ENCODE results near the gene ACIN1. TPM values are rescaled to one million over a fixed set of nuclear protein-coding genes. Genes with fewer than 3 reads are reported as not detected.

Gene ACIN1
- total and polyA plus RNA-seq, 9 of the 15 experiments (the other 6 are each of a cell fraction or from before 2014, with no cell fraction given) = 5.0 to 196 (median 129) TPM

DNA sequence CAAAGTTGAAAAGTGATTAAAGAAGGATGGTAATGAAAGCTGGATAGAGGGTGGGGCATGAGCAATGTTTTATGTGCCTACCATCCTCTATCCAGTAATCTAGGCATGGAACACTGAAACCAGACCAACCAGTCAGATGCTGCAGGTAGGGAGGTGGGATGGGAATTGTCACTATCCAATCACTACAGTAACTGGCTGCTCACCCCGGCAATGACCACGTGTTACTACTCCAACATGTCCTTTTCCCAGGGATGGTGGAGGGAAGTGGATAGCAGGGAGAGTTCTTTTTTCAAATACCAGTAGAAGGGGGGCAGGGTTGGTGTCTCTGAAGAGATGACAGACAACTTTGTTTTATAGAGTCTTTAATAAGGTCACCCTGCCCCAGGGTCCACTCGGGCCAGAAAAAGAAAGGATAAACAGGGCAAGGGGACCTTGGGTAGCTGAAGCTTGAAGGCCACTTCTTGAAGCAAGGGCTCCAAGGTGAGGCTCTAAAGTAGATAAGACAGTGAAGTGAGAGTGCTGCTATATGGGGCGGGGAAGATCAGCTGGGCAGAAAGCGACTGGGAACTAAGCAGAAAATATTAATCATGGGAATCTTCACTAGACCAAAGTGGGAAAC is 22.9 kb downstream of the ACIN1 start (continued):
- TF ChIP-seq JUN (IDR thresholded peaks at IDR 0.05; ENCODE audit: borderline replicate concordance, low read depth, low read length) (no peak), JUN (CRISPR knock-in tag; IDR thresholded peaks at IDR 0.05; ENCODE audit: borderline replicate concordance) (no peak), SPI1 (IDR thresholded peaks at IDR 0.05; ENCODE audit: borderline replicate concordance, low read depth, low read length) (no peak), NR4A1 (CRISPR knock-in tag; IDR thresholded peaks at IDR 0.05) (no peak), NR4A1 (tag; IDR thresholded peaks at IDR 0.05) (no peak), TCFL5 (CRISPR knock-in tag; conservative IDR thresholded peaks at IDR 0.05) (no peak), ESRRB (CRISPR knock-in tag; IDR thresholded peaks at IDR 0.05; ENCODE audit: borderline replicate concordance) (no peak), ILK (tag; IDR thresholded peaks at IDR 0.05; ENCODE audit: borderline replicate concordance, low read depth) (no peak), SRSF7 (optimal IDR thresholded peaks at IDR 0.05; ENCODE audit: low read depth, low read length) (no peak), MAFK (IDR thresholded peaks at IDR 0.05; ENCODE audit: low read length) (no peak), SRSF3 (IDR thresholded peaks at IDR 0.05; ENCODE audit: insufficient read depth, low read length) (no peak), ZFX (CRISPR knock-in tag; IDR thresholded peaks at IDR 0.05) (peak; percentile 28; the same call in 1 of the 2 replicates), FOSL1 (tag; conservative IDR thresholded peaks at IDR 0.05) (0 out of 2 replicates have a peak, but pooled peaks have one; percentile 12)
- TF ChIP-seq, protein P1, sequence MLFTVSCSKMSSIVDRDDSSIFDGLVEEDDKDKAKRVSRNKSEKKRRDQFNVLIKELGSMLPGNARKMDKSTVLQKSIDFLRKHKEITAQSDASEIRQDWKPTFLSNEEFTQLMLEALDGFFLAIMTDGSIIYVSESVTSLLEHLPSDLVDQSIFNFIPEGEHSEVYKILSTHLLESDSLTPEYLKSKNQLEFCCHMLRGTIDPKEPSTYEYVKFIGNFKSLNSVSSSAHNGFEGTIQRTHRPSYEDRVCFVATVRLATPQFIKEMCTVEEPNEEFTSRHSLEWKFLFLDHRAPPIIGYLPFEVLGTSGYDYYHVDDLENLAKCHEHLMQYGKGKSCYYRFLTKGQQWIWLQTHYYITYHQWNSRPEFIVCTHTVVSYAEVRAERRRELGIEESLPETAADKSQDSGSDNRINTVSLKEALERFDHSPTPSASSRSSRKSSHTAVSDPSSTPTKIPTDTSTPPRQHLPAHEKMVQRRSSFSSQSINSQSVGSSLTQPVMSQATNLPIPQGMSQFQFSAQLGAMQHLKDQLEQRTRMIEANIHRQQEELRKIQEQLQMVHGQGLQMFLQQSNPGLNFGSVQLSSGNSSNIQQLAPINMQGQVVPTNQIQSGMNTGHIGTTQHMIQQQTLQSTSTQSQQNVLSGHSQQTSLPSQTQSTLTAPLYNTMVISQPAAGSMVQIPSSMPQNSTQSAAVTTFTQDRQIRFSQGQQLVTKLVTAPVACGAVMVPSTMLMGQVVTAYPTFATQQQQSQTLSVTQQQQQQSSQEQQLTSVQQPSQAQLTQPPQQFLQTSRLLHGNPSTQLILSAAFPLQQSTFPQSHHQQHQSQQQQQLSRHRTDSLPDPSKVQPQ (CRISPR knock-in tag; IDR thresholded peaks at IDR 0.05; ENCODE audit: borderline replicate concordance) = no peak
- TF ChIP-seq, protein P2, sequence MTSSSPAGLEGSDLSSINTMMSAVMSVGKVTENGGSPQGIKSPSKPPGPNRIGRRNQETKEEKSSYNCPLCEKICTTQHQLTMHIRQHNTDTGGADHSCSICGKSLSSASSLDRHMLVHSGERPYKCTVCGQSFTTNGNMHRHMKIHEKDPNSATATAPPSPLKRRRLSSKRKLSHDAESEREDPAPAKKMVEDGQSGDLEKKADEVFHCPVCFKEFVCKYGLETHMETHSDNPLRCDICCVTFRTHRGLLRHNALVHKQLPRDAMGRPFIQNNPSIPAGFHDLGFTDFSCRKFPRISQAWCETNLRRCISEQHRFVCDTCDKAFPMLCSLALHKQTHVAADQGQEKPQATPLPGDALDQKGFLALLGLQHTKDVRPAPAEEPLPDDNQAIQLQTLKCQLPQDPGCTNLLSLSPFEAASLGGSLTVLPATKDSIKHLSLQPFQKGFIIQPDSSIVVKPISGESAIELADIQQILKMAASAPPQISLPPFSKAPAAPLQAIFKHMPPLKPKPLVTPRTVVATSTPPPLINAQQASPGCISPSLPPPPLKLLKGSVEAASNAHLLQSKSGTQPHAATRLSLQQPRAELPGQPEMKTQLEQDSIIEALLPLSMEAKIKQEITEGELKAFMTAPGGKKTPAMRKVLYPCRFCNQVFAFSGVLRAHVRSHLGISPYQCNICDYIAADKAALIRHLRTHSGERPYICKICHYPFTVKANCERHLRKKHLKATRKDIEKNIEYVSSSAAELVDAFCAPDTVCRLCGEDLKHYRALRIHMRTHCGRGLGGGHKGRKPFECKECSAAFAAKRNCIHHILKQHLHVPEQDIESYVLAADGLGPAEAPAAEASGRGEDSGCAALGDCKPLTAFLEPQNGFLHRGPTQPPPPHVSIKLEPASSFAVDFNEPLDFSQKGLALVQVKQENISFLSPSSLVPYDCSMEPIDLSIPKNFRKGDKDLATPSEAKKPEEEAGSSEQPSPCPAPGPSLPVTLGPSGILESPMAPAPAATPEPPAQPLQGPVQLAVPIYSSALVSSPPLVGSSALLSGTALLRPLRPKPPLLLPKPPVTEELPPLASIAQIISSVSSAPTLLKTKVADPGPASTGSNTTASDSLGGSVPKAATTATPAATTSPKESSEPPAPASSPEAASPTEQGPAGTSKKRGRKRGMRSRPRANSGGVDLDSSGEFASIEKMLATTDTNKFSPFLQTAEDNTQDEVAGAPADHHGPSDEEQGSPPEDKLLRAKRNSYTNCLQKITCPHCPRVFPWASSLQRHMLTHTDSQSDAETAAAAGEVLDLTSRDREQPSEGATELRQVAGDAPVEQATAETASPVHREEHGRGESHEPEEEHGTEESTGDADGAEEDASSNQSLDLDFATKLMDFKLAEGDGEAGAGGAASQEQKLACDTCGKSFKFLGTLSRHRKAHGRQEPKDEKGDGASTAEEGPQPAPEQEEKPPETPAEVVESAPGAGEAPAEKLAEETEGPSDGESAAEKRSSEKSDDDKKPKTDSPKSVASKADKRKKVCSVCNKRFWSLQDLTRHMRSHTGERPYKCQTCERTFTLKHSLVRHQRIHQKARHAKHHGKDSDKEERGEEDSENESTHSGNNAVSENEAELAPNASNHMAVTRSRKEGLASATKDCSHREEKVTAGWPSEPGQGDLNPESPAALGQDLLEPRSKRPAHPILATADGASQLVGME (CRISPR knock-in tag; IDR thresholded peaks at IDR 0.05) = no peak
- TF ChIP-seq, protein P3, sequence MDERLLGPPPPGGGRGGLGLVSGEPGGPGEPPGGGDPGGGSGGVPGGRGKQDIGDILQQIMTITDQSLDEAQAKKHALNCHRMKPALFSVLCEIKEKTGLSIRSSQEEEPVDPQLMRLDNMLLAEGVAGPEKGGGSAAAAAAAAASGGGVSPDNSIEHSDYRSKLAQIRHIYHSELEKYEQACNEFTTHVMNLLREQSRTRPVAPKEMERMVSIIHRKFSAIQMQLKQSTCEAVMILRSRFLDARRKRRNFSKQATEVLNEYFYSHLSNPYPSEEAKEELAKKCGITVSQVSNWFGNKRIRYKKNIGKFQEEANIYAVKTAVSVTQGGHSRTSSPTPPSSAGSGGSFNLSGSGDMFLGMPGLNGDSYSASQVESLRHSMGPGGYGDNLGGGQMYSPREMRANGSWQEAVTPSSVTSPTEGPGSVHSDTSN (CRISPR knock-in tag; IDR thresholded peaks at IDR 0.05; ENCODE audit: low read depth) = no peak
- TF ChIP-seq, protein P3 (tag; conservative IDR thresholded peaks at IDR 0.05; ENCODE audit: low read depth) = no peak

All from K562 (cell line).